ENCODE results near the gene ZNF652.

ZNF652 gene

DNA sequence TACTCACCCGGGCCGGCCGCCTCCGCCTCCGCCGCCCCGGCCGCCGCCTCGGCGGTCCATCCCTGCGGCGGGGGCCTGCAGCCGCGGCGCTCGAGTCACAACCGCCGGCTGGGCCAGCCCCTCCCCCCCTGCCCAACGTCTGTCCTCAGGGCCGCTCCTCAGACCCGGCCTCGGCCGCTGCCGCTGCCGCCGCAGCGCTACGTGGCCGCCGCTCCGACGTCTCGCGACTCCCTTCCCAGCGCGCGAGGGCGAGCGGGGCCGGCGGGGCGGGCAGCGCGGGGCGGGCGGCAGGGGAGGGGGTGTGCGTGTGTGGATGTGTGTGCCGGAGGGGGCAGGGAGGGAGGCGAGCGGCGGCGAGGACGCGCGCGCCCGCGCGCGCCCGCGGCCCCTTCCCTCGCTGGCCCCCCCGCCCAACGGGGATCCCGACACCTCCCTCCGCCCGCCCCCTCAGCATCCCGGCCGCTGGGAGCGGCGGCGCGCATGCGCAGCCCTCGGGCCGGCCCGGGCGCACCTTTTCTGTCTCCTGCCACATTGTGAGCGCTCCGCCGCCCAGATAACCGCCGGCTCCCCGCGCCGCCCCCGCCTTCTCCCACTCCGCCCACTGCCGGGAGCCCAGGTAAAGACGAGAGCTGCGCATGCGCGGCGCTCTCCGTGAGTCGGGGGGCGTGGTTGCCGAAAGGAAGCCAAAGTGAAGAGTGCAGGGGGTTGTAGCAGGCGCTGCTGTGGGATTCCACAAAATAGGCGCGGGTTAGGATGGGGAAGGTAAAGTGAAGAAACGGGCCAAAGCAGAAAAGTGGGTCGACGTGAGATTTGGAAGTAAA is at the start of gene ZNF652:
Gene ZNF652 (minus strand): TSS at position 349 of the 821 bp plus-strand sequence. CDS start 44,525 bp downstream, outside the sequence.
- peak; percentile 96 for DNase-seq (ENCODE audit: low spot score)

DNA sequence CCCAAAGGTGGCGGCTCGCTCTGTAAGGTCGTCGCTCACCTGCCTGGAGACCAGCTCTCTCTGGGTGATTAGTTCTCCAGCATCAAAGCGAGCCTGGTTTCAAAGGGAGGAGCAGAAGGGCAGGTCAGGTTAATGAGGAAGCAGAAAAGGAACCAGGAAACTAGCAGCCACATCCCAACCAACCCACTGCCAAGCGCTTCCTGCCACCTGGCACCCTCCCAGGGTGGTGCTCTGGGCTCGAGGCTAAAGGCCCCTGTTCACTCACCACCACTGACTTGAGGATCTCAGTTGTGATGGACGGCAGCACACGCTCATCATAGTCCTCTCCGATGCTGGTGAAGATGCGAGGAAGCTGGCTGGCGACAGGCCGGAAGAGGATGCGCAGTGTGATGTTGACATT is 47.0 kb upstream of the ZNF652 start:
- no peak for DNase-seq (ENCODE audit: low spot score)

DNA sequence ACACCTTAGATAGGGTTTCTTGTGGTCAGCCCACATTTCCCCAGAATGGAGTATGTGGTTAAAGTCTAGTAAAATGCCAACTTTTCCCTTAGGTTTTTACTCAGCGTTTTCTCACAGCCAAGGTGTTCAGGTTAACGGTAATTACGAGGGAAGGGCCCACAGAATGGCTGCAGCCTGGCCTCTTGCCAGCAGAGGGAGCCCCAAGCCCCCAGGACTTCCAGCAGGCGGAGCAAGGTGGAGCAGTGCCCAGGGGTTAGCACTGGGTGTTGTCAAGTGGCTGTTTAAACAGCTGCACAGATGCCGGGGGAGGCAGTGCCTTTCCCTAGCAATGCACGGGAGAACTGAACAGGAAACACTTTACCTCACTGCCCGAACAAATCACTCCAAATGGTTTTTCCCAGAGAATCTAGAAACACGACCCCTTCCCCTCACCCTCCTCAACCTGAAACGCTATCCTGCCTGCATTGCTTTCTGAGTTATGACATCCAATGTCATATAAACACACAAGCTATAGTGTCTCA is 46.0 kb upstream of the ZNF652 start:
- DNase-seq (ENCODE audit: low spot score), result peak; percentile 82

DNA sequence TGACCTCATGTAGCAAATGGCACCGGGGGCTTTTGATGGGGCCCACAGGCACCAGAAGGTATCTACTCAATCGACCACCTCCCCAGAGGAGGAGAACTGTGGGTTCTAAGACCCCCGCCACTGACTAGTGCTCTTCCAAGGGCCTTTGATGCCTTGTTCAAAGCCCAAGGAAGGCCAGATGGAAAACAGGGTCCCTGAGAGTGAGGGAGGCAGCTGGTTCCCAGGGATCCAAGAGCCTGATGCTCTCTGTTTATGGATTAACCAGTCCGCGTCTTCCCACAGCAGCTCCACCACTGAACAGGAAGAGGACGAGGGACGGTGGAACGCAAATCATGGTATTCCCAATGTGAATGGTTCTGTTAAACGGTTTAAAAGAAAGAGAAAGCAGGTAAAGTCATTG is 45.0 kb upstream of the ZNF652 start:
- DNase-seq (ENCODE audit: low spot score), result no peak

DNA sequence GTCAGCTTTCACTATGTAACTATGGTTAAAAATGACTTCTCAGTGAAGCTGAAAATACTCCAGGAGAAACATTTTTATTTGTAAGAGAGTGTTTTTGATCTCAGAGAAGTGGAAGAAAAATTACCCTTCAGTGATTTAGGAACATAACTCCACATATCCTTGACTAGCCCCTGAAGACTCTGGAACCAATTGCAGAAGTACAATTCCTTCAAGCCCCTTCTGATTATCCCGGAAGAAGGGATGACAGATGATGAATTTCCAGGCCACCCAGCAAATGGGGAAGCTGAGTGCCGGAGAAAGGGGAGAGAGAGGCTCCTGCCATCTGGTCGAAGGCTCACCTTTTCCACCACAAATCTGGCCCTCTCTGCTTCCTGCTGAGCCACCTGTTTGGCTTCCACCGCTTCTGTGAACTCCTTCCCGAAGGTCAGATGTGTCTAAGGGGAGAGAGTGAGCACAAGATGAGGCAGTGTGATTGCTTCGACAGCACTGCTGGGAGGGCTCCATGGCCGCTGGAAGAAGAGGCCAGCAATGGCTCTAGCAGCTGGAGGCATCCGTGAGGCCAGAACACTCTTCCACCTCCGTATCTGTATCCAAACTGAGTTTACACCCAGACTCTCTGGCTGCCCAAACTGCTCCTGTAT is 44.5 kb upstream of the ZNF652 start:
- DNase-seq (ENCODE audit: low spot score), result no peak

DNA sequence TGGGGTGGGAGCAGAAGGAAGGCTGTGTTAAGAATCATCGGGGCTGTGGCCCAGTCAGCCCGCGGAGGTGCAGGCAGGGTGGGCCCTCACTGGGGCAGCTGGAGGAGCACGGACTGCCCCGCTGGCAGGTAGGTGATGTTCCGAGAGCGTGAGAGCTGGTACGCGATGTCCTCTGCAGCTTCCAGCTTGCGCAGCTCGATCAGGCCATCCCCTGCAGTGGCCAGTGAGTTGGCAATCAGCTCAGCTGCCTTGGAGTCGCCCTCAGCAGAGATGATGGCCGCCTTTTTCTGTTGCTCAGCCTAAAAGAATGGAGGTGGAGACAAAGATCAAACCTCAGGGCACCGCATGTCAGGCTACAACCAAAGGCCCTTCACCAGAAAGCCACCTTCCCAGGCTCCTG is 42.9 kb upstream of the ZNF652 start:
- no peak for DNase-seq (ENCODE audit: low spot score)

DNA sequence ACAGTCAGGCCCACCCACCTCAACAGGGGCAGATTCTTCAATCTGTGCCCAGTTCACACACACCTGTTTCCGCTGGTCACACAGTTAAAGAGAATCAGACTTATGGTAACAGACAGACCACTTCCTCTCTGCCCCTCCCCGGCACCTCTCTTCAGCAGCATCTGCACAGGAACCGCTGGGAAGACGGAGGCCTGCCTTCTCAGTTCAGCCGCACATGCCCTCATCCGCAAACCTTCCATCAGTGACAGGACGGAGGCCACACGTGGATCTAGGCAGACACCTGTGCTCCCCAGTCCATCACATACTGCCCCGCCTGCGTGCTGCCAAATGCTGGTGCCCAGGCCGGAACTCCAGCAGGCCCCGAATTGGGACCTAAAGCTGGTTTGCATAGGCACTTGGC is 42.3 kb upstream of the ZNF652 start:
- peak; percentile 13 for DNase-seq (ENCODE audit: low spot score)

DNA sequence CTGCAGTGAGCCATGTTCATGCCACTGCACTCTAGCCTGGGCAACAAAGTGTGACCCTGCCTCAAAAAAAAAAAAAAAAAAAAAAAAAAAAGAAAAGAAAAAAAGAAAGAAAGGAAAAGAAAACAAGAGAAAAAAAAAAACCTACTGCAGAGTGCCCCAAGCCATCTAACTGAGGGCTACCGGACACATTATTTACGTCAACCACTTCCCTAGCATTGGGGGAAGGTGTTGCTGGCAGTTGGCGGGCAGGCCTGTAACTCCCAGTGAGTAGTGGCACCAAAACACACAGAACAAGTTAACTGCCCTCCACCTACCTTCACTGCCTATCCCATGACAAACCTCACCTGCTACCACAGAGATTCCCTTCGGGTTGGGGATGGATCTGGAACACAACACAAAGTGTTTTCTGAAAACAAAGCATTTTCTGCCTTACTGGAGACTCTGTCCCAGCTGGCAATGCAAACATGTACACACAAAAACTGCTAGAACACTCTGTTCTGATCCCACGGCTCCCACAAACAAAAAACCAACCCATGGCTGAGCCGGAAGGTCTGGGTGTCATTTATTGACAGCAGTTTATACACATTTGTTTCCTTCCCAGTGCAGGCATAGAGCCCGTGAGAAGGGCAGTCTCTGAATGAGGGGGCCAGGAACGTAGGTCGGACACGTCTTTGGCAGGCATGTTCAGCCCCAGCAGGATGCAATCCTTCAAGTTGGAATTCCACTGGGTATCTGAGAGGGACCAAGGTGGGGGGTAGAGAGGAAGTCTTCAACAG is 41.7 kb upstream of the ZNF652 start:
- DNase-seq (ENCODE audit: low spot score), result peak; percentile 13

DNA sequence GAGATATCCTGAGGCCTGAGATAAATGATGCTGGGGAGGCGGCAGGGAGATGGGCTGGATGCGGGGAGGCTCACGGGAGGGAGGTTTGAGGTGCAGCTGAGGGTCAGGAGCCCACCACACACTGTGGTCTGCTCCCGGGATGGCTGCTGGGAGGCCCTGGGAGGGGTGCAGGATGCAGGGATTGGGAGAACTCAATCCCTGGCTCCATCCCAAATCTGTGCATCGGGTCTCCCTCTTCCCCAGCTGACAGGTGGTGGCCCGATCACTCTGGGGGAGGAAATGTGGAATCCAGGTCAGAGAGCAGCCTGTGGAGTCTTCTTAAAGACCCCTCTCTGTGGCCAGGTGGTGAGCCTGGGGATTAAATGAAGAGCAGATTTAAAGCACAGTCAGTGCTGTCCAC is 40.7 kb upstream of the ZNF652 start:
- no peak for DNase-seq (ENCODE audit: low spot score)

DNA sequence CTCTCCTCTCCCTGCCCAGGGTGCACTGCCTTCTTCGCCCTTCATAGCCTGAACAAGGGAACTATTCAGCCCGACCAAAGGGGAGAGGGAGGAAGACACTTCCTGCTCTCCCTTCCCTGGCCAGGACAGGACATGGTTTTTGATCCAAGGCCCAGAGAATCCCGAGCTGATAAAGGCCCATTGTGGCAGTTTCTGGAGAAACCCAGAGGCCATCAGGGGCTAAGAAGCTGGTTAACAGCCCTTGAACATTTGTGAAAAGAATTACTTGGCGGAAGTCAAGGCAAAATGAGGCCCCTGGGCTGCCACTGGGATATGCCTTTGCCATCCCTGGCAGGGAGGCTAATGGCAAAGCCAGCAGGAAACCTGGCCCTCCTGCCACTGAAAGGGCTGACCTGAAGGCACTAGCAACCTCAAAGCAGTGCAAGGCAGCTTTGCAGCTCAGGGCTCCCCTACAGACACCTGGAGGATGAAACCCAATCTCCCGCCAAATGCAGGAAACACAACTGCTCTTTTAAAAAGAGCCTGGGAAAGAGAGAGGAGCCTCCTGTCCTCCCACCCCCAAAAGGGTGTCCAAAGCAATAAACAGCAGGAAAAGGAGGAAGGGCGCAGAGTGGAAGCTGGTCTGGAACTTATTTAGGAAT is 40.0 kb upstream of the ZNF652 start:
- DNase-seq (ENCODE audit: low spot score), result no peak

DNA sequence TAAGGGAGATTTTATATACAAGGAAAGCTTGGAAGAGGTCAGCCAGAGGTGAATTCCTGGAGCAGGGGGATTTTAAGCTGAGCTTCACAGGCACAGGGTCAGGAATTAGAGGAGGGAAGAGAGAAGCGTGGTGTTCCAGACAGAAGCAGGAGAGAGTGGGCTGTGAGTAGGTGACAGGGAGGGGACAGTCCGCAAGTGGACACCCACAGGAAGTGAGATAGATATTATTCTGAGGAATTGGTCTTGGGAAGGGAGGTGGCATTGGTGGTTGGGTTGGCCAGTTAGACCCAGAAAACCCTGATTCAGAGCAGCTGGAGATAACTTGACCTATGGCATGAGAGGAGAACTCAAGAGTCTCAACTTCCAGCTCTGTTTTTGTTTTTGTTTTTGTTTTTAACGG is 37.9 kb upstream of the ZNF652 start:
- no peak for DNase-seq (ENCODE audit: low spot score)

DNA sequence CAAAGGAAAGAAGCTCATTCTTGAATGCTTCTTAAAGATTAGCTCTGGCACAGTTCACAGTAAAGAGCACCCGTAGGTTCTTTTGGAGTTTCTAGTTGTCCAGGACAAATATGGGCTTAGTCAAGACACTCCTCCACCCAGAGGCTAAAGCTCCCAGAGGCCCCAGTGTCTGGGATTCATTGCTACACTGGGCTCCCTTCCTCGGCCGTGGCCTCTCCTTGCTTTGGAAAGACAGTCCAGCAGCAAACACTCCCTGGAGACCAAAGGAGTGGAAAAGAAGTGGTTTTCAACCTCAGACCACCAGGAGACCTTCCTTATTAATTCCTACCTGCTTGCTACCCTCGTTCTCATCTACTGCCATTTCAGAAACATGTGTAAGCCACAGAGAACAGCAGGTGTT is 35.5 kb upstream of the ZNF652 start:
- DNase-seq (ENCODE audit: low spot score), result no peak

DNA sequence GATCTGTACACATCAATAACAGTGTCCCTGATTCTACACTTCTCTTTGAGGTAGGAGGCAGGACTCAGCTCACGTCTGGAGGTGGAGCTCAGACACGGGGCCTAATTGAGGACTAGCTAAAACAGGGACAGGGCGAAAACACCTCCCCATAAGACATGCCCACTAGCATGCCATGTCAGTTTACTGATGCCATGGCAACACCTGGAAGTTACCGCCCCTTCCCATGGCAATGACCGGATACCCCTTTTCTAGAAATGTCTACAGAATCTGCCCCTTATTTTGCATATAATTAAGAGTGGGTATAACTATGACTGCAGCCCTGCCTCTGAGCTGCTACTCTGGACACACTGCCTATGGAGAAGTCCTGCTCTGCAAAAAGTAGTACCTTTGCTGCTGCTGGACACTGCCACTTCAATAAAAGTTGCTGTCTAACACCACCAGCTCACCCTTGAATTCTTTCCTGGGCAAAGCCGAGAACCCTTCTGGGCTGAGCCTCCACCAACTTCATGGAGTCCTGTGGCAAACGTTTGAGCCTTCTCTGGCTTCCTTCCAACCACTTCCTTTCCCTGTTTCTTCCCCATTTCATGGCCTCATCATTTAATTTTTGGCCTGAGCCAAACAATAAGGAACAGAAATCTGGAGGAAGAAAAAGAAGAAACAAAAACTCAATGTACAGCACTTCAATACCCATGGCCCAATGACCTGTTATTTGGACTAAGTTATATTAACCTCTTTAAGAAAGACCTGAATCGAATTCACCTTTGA is 31.6 kb upstream of the ZNF652 start:
- no peak for DNase-seq (ENCODE audit: low spot score)

DNA sequence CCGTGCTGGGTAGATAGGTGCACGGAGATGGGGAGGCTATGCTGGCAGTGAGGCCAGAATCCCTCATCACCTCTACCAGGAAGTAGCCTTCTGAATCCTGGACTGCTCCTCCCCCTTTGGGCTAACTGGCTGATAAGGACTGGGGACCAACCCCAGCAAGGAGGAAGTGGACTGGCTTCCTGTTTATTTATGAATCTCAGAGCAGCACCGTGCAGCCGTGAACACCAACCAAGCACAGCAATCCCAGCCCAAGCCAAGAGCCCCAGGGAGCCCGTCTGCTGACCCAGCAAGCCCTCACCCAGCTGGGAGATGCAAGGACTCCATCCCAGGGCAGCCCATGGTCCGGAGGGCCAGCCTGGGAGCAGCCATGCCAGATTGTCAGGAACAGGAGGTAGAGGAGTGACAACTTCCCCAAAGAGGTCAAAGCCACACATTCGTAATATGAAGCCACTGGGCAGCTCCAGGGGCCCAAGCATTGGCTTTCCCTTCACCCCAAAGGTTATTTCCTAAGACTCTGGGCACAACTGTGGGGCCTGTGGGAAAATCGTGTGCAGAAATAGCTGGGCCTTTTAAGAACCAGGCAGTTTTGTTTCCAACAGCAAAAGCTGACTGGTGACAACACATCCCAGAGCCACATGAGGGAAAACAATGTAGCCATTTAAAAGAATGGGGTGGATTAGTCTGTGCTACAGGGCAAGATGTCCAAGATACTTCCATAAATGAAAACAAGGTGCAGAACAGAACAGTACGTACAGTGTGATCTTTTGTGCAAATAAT is 28.7 kb upstream of the ZNF652 start:
- peak; percentile 22 for DNase-seq (ENCODE audit: low spot score)

DNA sequence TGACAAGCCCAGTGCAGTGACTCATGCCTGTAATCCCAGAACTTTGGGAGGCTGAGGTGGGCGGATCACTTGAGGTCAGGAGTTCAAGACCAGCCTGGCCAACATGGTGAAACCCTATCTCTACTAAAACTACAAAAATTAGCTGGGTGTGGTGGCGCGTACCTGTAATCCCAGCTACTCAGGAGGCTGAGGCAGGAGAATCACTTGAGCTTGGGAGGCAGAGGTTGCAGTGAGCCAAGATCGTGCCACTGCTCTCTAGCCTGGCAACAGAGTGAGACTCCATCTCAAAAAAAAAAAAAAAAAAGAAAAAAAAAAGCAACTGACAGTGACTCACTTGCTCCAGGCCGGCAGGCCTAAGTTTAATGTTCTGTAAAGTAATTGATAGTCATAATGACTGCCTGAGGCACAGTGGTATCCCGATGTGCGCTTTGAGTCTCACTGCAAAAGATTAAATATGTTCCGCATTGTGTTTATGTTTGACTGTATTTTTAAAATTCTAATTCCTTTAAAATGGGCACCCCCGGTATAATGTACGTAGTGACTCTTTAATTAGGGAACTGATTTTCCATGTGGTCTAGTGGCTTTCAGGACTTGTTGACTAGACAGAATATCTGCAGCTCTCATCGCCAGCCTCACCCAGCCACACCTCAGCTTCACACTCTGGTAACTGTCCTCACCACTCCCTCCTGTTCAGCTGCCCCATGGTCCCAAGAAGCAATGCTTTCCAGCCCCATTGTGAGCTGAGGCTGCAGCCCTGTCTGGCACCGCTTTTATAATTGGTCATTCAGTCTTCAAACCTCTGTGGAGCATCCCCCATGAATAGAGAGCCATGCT is 27.7 kb upstream of the ZNF652 start:
- peak; percentile 42 for DNase-seq (ENCODE audit: low spot score)

DNA sequence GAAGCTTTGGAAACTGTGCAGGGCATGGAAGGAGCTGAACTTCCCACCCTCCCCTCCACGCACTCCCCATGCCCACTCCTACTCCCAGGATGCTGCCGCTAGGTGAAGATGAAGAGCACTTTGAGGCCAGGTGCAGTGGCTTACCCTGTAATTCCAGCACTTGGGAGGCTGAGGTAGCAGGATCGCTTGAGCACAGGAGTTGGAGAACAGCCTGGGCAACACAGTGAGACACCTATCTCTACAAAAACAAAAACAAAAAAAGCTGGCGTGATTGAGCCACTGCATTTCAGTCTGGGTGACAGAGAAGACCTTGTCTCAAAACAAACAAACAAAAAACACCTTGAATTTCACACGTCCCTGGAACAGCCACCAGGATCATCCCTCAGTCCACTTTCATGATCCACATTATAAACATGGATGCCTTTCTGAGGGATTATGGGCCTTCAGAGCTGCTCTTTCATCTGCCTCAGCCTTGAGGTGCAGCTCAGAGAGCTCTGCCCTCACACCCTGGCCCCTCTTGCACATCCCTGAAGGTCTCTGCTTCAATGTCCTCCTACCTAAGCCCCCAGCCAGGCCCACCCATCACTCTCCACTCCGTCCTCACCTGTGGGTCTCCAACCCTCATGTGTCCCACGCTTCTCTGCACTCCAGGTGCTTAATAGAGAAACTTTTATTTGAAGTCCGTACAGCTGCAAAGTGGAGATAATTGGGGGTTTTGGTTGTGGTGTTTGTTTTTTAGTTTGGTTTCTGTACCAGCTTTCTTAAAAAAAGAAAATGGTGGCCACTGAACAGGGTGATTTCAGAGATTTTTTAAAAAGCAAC is 26.9 kb upstream of the ZNF652 start:
- no peak for DNase-seq (ENCODE audit: low spot score)

DNA sequence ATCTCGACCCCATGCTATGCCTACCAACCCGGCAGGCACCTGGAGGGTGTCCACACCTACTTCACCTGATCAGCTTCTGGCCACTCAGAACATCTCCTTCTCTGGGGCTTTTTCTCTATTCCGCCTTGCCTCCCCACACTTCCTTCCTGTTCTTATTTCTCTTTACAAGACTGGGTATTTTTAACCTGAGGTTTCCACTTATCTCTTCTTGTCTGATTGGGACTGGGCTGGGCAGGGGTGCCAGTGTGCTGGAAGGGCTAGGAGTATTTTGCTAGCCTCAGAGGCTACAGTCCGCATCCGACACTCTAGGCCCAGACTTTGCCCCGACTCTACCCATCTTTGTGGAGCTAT is 26.2 kb upstream of the ZNF652 start:
- DNase-seq (ENCODE audit: low spot score), result peak; percentile 58

DNA sequence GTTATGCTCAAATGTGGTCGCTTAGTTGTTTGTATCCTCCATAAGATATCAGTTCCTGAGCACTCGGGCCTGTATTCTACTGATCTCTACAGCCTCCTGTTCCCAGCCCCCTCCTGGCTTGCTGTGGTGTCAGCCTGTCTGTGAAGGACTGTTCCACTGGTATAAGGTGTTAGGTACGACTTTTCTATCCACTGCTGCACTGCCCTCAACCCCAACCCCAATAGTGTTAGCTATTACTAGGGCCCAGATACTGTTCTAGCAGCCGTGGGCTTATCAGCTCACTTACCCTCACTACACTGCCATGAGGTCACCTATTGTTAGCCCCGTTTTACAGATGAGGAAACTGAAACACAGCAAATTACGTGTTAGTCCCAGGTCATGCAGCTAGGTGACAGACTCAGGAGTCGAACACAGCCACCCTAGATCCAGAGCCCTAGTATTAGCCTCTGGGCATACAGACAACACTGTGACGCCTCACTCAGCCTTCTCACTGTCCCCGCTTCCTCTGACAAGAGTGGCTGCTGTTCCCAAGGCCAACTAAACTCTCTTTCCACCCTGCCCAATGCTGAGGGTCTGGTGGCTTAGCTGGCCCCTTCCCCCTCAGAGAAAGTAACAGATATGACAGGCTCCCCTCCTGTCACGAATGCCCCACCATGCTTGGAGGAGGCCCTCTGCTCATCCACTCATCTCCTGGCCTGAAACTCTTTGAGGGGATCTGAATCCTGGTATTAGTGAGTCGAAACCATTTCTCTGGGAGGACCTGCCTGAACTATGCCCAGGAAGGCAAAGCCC is 25.6 kb upstream of the ZNF652 start:
- peak; percentile 45 for DNase-seq (ENCODE audit: low spot score)

All from CD4-positive, alpha-beta T cell treated with Interleukin-2 at 100 ng/mL for 4 hours (primary cell).